ENCODE data around the gene DECR2.
"Not testable (repeated sequence)": the region's sequence is repeated elsewhere in the genome, so short reads cannot be mapped to it uniquely, and the experiment has no call there.

Gene DECR2

DNA sequence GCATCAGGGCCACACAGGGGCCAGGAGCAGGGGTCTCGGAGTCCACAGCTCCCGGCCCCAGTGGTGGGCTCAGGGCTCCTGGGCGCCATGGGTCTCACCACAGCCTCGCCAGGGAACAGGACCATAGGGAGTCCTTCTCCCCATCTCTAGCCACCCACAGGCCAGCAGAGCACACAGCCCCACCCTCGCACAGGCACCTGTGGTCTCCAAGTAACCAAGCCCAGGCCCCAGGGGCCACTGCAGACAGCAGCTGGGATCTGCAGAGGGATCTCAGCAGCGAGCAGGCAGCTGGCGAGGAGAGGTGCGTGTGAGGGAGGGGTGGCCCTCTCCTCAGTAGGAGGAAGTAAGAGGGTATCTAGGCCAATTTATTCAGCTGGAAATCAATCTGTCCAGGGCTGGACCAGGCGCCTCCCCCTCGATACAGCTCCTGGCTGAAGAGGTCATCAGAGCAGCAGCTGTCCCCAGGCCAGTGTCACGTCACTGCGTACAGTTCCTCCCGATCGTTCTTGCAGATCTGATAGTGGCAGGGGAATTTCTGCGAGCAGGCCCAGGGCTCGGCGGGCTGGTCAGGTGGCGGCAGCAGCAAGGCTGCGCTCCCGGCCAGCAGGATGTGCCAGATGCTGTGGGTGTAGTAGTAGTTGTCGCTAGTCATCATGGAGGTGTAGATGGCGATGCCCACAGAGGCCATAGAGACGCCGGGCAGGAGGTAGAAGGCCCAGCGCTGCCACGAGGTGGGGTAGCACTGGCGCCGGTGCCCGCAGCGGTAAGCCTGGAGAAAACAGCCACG lies 30.0 kb upstream of the DECR2 start:
- no peak for DNase-seq
- TF ChIP-seq GATA1 (IDR thresholded peaks at IDR 0.05; ENCODE audit: low read depth, low read length) (no peak), POLR2A (IDR thresholded peaks at IDR 0.05; ENCODE audit: low read length) (no peak)

DNA sequence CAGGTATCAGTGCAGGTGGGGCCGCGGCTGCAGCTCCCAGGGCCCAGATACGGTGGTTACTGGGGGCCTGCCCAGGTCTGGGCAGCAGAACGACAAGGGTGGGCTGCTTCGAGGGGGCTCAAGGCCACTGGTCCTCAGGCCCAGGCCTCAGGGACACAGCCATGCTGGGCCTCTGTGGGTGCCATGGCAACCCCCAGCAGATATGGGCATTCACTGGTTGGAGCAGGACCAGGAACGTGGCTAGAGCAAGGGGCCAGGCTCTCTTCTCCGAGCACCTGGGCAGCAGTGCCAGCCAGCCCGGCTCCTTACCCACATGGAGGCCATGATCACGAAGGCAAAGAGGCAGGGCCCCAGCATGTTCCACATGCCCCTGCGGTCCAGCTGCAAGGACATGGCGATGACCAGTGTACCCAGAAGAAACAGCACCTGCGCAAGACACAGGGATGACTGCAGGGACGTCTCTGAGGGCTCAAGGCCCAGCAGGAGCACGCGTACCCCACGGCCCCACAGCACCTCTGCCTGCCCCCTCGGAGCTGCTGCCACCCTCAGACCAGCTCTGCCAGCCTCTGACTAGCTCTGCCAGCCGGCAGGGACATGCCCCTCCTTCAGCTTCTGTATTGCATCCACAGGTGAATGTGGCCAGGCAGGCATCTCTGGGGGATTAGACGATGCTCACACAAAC lies 29.2 kb upstream of the DECR2 start:
- DNase-seq, result no peak
- no peak for TF ChIP-seq GATA1 (IDR thresholded peaks at IDR 0.05; ENCODE audit: low read depth, low read length)
- no peak for TF ChIP-seq POLR2A (IDR thresholded peaks at IDR 0.05; ENCODE audit: low read length)

DNA sequence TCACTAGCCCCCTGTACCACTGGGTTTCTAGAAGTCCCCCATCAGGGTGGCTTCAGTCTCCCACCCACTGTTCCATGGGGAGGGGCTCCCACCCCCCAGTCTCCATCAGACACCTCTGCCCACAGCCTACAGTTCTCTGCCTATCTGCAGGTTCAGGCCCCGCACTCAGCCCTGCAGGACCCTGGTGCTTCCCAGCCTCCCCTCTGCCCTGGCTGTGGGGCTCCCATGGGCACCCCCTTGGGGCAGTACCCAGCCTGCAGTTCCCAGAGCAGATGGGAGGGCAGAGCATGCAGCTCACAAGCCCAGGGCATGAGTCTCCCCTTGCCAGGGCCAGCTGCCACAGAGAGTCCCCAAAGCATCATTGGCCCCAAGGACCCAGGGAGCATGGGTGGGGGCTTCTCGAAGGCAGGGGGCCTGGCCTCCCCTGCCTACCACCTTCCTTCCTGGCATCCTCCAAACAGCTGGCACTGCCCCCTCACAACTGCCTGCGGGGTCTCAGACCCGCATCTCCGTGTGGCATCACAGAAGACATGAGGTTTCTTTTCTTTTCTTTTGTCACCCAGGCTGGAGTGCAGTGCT lies 28.6 kb upstream of the DECR2 start:
- no peak for DNase-seq
- TF ChIP-seq POLR2A (IDR thresholded peaks at IDR 0.05; ENCODE audit: low read length) (no peak), GATA1 (IDR thresholded peaks at IDR 0.05; ENCODE audit: low read depth, low read length) (no peak)

DNA sequence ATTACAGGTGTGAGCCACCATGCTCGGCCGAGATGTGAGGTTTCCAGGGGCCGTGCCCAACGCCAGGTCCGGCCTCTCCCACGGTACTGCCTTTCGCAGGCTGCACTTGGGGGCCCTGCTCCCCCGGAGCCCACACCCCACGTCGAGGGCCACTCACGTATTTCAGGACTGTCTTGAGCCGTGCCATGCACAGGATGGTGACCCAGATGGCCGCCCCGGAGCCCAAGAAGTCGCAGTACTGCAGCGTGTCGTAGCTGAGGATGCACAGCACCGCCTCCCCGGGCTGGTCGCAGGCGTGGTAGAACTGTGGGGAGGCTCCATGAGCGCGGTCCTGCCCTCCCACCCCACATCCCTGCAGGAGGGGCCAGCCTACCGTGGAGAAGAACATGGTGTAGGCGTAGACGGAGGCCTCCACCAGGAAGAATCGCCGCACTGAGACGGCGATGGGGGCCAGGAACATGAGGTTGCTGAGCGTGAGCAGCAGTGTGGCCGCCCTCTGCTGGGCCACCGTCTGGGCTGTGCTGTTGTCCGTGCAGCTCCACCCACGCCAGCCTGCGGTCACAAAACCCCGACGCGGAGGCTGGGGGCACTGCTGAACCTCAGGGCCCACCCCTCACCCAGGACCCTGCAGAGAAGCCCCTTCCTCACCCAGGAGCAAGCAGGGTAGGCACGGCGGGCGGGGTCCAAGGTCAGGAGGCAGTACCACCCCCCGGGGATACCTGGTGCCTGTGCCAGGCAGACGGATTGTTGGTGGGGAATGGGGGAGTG lies 27.7 kb upstream of the DECR2 start:
- DNase-seq, result no peak
- no peak for TF ChIP-seq GATA1 (IDR thresholded peaks at IDR 0.05; ENCODE audit: low read depth, low read length)
- no peak for TF ChIP-seq POLR2A (IDR thresholded peaks at IDR 0.05; ENCODE audit: low read length)

DNA sequence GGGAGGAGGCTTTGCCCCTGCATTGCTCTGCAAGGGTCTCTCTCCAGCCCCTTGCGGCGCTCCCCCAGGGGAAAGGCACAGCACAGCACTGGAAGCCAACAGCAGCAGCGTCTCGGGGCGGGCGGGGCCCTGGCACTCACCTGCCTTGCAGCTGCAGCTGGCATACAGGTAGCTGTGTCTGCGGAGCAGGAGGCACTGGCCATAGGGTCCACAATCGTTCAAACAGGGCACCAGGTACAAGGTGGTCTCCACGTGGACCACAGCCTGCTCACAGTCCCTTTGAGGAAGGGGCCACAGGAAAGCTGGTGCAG lies 27.1 kb upstream of the DECR2 start:
- no peak for DNase-seq
- TF ChIP-seq GATA1 (IDR thresholded peaks at IDR 0.05; ENCODE audit: low read depth, low read length) (no peak), POLR2A (IDR thresholded peaks at IDR 0.05; ENCODE audit: low read length) (no peak)

DNA sequence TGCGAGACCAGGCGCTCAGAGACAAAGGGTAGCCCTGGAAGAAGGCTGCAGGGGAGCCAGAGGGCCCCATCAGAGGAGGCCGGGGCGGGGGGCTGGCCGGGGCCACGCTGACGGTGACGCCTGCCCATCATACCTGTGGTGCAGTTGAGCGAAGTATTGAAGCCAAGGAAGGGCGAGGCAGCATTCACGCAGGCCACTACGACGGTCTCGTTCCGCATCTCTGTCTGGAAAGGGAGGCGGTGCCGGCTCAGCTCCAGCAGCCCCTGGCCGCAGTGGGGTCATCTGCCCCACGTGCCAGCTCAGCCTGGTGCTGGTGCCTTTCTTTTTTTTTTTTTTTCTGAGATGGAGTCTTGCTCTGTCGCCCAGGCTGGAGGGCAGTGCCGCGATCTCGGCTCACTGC lies 26.5 kb upstream of the DECR2 start:
- DNase-seq, result no peak
- TF ChIP-seq POLR2A (IDR thresholded peaks at IDR 0.05; ENCODE audit: low read length) (no peak), GATA1 (IDR thresholded peaks at IDR 0.05; ENCODE audit: low read depth, low read length) (no peak)

DNA sequence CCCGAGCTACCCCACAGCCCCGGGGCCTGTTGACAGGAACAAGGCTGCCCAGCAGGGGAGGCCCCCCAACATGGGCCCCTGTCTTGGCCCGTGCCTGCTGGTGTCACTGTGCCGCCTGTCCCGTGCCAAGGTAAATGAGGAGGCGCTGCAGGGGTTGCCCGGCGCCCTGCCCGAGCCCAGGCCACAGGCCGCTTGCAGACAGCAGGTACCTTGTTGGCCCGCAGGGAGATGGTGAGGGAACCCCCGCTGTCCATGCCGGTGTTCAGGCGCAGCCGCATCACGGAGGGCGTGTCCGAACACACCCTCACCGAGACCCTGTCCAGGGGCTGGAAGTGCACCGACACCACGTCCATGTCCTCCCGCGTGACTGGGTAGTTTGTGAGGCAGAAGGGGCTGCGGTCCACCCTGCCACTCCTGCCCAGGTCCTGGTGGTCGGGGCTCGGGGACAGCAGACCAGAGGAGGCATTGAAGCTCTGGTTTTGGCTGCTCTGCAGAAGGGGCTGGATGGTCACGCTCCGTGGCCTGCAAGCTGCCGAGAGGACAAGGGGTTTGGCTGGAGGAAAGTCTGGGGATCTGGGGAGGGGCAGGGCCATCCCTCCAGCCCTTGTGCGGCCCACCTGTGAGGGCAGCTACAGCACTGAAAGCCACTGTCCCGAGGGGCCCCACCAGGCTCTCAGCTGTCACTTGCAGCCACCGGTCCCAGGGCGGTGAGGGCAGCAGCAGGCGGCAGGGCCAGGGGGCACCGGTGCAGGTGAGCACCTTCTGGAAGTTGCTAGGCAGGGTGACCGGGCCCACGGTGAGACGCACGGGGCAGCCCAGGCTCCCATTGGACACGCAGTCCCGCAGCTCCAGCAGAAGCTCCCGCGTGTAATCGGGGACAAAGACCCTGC lies 25.5 kb upstream of the DECR2 start:
- TF ChIP-seq POLR2A (IDR thresholded peaks at IDR 0.05; ENCODE audit: low read length) (no peak), GATA1 (IDR thresholded peaks at IDR 0.05; ENCODE audit: low read depth, low read length) (no peak)
- no peak for DNase-seq

DNA sequence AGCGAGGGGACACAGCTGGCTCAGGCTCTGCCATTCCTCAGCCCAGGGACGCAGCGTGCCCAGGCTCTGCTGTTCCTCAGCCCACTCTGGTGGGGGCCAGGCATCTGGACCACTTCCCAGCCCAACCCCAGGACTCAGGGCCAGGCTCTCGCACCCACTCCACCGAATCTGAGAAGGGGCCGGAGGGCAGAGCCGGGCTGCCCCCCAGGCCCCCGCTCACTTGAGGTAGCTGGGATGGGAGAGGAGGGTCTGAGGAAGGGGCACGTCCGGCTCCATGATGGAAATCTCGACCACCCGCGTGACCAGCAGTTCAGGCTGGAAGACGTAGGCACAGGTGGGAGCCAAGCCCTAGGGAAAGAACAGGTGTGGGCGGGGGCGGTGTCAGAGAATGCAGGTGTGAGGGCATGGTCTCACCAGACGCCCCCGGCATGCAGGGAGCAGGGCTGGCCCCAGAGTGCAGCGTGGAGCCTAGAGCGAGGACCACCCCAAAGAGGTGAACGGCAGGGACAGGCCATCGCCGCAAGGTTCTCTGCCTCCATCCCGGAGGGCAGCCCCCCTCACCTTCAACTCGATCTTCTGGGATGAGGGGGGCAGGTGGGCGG lies 24.8 kb upstream of the DECR2 start:
- DNase-seq, result no peak
- TF ChIP-seq GATA1 (IDR thresholded peaks at IDR 0.05; ENCODE audit: low read depth, low read length) (no peak), POLR2A (IDR thresholded peaks at IDR 0.05; ENCODE audit: low read length) (no peak)

DNA sequence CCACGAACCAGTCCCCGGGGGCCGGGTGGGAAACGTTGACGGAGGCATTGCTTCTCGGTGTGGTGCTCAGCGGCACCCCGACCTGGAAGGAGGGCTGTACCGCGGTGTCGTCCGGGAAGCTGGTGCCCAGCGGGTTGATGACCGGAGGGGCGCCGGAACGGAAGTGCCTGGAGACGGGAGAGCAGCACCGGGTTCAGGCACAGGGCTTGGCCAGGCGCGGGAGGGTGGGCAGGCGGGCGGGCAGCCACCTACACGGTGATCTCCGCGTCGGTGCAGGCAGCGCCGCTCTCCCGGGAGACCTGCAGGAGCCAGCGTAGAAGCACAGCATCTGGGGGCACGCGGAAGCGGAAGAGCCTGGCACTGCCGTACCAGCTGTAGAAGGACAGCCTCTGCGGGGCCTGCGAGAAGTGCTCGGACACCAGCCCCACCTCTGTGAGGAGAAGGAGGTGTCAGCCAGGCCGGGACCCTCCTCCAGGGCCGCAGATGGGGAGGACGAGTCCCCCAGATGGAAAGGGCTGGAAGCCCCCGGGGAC lies 24.2 kb upstream of the DECR2 start:
- no peak for DNase-seq
- TF ChIP-seq POLR2A (IDR thresholded peaks at IDR 0.05; ENCODE audit: low read length) (no peak), GATA1 (IDR thresholded peaks at IDR 0.05; ENCODE audit: low read depth, low read length) (no peak)

DNA sequence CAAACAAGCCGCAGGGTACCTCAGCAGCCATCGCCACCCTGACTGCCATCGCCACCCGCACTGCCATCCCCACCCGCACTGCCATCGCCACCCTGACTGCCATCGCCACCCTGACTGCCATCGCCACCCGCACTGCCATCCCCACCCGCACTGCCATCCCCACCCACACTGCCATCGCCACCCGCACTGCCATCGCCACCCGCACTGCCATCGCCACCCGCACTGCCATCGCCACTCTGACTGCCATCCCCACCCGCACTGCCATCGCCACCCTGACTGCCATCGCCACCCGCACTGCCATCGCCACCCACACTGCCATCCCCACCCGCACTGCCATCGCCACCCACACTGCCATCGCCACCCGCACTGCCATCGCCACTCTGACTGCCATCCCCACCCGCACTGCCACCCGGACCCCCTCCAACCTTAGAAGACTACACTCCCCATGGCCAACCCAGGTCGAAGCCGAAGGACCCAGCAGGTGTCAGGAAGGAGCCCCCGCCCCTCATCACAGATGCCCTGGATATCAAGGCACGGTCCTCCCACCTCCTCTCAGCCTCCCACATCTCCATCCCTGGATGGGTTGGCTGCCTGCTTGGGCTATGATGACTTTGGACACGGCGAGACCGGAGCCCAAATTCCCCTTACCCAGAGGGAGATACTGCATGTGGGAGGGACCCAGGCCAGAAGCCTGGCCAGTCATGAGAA lies 23.4 kb upstream of the DECR2 start:
- DNase-seq, result not testable (repeated sequence)

DNA sequence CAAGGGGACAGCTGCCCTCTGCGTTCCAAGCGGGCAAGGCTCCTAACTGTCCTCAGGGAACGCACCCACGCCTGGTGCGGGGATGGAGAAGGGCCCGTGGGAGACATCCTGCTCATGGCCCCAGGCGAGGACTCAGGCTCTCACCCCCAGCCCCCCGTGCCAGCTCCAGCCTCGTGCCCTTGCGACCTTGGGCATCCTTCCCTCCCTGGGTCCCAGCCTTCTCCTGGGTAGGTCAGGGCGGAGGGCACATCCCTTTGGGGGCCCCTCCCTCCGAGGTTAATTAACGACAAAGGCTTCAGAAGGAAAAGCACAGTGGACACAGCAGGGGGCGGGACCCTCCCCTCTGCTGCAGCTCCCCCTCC lies 22.9 kb upstream of the DECR2 start:
- TF ChIP-seq POLR2A (IDR thresholded peaks at IDR 0.05; ENCODE audit: low read length), result no peak
- TF ChIP-seq GATA1 (IDR thresholded peaks at IDR 0.05; ENCODE audit: low read depth, low read length), result no peak
- no peak for DNase-seq

DNA sequence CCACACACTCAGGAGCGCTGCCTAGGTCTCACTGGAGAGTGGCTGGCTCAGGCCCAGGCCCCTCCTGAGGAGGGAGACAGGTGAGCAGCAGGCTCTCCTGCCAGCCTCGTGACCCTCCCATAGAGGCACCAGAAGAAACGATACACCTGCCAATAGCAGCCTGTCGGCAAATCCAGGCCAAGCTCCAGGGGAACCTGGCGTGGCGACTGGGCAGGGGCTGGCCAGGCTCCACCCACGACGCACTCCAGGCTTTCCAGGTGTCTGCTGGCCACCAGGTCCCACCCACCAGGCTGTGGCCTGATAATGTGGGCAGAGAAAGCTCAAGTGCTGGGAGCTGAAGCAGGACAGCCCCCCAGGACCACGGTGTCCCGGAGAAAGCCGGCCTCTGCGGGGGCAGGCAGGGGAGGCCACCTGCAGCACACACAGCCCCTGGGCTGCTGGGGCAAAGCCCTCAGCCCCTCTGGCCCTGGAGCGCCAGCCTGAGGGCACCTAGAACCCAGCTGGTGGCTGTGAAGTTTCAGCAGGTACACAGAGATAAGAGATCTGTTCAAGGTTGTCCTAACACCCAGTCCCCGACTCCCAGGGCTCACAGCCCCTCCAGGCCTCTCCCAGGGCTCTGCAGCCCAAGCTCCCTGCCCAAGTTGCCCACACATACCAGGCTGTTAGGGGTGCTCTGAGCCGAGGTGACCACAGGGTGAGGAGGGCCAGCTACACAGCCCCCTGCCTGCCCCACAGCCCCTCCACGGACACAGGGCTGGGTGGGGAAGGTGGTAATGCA lies 22.3 kb upstream of the DECR2 start:
- DNase-seq, result no peak

More for the DNA sequence above, 22.3 kb upstream of the DECR2 start:
- no peak for TF ChIP-seq GATA1 (IDR thresholded peaks at IDR 0.05; ENCODE audit: low read depth, low read length)
- TF ChIP-seq POLR2A (IDR thresholded peaks at IDR 0.05; ENCODE audit: low read length), result no peak
